ENCODE measurements around the gene MICAL1. TPM values are rescaled to one million over a fixed set of nuclear protein-coding genes. Genes with fewer than 3 reads are reported as not detected.

Gene MICAL1
- total RNA-seq: 10 to 100 TPM; 45.3 to 55.9 TPM

GRCh38 chr6:109455437-109456110, at the start of gene MICAL1:
TSS of gene MICAL1 (minus strand) at chr6:109455772. CDS start at chr6:109454196, 1,576 bp downstream.
- Histone ChIP-seq H3K27me3 (no peaks in the 10 kb centered on the region), H3K4me1 (peaks cover 16% of the 10 kb centered on the region), H3K4me3 (peak within 1 kb of the TSS; percentile 63), H3K9ac (ENCODE audit: low read depth in 2 of 2, low read length in 2 of 2) (peak within 1 kb of the TSS; percentile 91 to 95), H3K9me3 (no peaks in the 10 kb centered on the region), H3K36me3 (no peaks in the 10 kb centered on the region), H3K27ac (peak within 1 kb of the TSS; percentile 78)
- peak; percentile 90 for DNase-seq
- intact Hi-C loops (cut with DNase I): no loop called here
- TF ChIP-seq CTCF (IDR thresholded peaks at IDR 0.05): no peak

GRCh38 chr6:109503327-109504224, 48.0 kb upstream of the MICAL1 start:
- Histone ChIP-seq H3K9me3 (no peaks in the 10 kb centered on the region), H3K36me3 (no peaks in the 10 kb centered on the region), H3K27ac (no peak overlapping the region), H3K27me3 (no peaks in the 10 kb centered on the region), H3K4me1 (no peaks in the 10 kb centered on the region), H3K4me3 (no peak overlapping the region), H3K9ac (ENCODE audit: low read depth in 2 of 2, low read length in 2 of 2) (no peak overlapping the region)
- intact Hi-C loops (cut with DNase I): no loop called here
- TF ChIP-seq CTCF (IDR thresholded peaks at IDR 0.05): no peak
- no peak for DNase-seq

- no peak overlapping the region for H3K9ac ChIP-seq (ENCODE audit: low read depth in 2 of 2, low read length in 2 of 2)
- H3K27me3 ChIP-seq: no peaks in the 10 kb centered on the region
- H3K27ac ChIP-seq: no peak overlapping the region
- no peaks in the 10 kb centered on the region for H3K36me3 ChIP-seq
- no peaks in the 10 kb centered on the region for H3K4me1 ChIP-seq
- intact Hi-C loops (cut with DNase I): no loop called here
- no peaks in the 10 kb centered on the region for H3K9me3 ChIP-seq
- DNase-seq: no peak
- no peak for TF ChIP-seq CTCF (IDR thresholded peaks at IDR 0.05)
- no peak overlapping the region for H3K4me3 ChIP-seq
These were observed 43.4 kb upstream of the MICAL1 start for GRCh38 chr6:109498936-109499335.

- Histone ChIP-seq H3K4me3 (no peak overlapping the region), H3K4me1 (no peaks in the 10 kb centered on the region), H3K36me3 (no peaks in the 10 kb centered on the region), H3K27ac (no peak overlapping the region), H3K9me3 (no peaks in the 10 kb centered on the region), H3K9ac (ENCODE audit: low read depth in 2 of 2, low read length in 2 of 2) (no peak overlapping the region), H3K27me3 (no peaks in the 10 kb centered on the region)
- TF ChIP-seq CTCF (IDR thresholded peaks at IDR 0.05): no peak
- DNase-seq: no peak
- intact Hi-C loops (cut with DNase I): no loop called here
These were observed 42.5 kb upstream of the MICAL1 start for GRCh38 chr6:109498052-109498451.

GRCh38 chr6:109496036-109496772, 40.6 kb upstream of the MICAL1 start:
- H3K27me3 ChIP-seq: no peaks in the 10 kb centered on the region
- no peak overlapping the region for H3K27ac ChIP-seq
- H3K4me3 ChIP-seq: no peak overlapping the region
- TF ChIP-seq CTCF (IDR thresholded peaks at IDR 0.05): no peak
- no peak overlapping the region for H3K9ac ChIP-seq (ENCODE audit: low read depth in 2 of 2, low read length in 2 of 2)
- no peaks in the 10 kb centered on the region for H3K9me3 ChIP-seq
- DNase-seq: no peak
- H3K36me3 ChIP-seq: no peaks in the 10 kb centered on the region
- intact Hi-C loops (cut with DNase I): no loop called here
- no peaks in the 10 kb centered on the region for H3K4me1 ChIP-seq

Data from colonic mucosa (tissue), 4 donors.